Measurements from ENCODE around the gene NAP1L1.

DNA sequence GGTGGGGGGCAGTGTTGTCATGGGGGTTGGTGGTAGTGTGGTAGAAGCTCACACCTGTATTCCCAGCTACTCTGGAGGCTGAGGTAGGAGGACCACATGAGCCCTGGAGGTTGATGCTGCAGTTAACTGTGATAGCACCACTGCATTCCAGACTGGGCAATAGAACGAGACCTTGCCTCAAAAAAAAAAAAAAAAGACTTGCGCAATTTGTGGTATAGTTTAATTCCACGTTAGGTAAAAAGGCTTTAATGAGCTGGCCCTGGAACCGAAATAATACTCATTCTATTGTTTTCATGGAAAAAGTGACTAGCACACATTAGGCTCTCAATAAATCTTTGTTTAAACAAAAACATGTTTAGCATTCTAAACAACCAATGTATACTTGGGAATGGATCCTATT lies 25.4 kb upstream of the NAP1L1 start:
- TF ChIP-seq, protein P1, sequence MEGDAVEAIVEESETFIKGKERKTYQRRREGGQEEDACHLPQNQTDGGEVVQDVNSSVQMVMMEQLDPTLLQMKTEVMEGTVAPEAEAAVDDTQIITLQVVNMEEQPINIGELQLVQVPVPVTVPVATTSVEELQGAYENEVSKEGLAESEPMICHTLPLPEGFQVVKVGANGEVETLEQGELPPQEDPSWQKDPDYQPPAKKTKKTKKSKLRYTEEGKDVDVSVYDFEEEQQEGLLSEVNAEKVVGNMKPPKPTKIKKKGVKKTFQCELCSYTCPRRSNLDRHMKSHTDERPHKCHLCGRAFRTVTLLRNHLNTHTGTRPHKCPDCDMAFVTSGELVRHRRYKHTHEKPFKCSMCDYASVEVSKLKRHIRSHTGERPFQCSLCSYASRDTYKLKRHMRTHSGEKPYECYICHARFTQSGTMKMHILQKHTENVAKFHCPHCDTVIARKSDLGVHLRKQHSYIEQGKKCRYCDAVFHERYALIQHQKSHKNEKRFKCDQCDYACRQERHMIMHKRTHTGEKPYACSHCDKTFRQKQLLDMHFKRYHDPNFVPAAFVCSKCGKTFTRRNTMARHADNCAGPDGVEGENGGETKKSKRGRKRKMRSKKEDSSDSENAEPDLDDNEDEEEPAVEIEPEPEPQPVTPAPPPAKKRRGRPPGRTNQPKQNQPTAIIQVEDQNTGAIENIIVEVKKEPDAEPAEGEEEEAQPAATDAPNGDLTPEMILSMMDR (IDR thresholded peaks at IDR 0.05), result no peak
- no peak for TF ChIP-seq POLR2AphosphoS5 (IDR thresholded peaks at IDR 0.05)

All from esophagus muscularis mucosa (tissue), 3 donors.